Transverse colon (tissue), 4 donors: ENCODE results near the gene VTI1A.

Source experiments
- EP300 ChIP-seq: sonication (generic); formaldehyde crosslinking; IDR thresholded peaks from one replicate; pipeline ENCODE4 v1.6.1; 2017; ENCODE audit warnings: antibody characterized with exemption, low read depth
- POLR2A ChIP-seq: fragments of 450-650 bp; IDR thresholded peaks from one replicate; pipeline ENCODE4 v1.6.1; 2016; ENCODE audit warnings: antibody characterized with exemption, mild to moderate bottlenecking, moderate library complexity
- POLR2AphosphoS5 ChIP-seq, 3 donors: sonication (generic); formaldehyde crosslinking; IDR thresholded peaks; one replicate each; pipeline ENCODE4 v1.6.1; 2016; ENCODE audit warnings: antibody characterized with exemption in 3 of 3
- TF ChIP-seq, protein P1 (sequence below), 5 experiments: fragments of 200-600 bp in 3 of 5; fragments of 450-650 bp in 2 of 5; sonication (generic) in 3 of 5; IDR thresholded peaks; 1 replicate in 2 of 5; 2 replicates in 3 of 5; pipeline ENCODE4 v1.5.1; 2016 to 2017; ENCODE audit warnings: antibody characterized with exemption in 5 of 5, inconsistent platforms in 3 of 5, mild to moderate bottlenecking in 2 of 5, moderate library complexity in 1 of 5

DNA sequence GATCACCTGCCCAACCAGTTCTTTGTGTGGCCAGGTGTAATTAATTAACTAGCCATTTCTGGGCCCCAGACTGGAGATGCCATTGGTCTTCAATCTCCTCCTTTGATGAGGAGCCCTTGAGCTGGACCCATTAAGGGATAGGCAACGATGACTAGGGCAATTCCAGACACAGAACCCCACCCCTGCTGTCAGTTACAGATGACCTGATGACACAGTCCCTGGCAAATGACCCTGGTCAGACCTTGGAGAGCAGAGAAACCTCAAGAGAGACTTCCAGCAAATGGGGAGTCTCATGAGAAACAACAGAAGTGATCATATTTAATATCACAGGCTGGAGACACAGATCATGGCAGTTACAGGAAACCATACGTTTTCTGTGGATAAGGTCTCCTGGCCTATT is 401.2 kb downstream of the VTI1A start:
- TF ChIP-seq POLR2AphosphoS5 (IDR thresholded peaks at IDR 0.05) (no peak), EP300 (no peak), POLR2A (no peak)
- TF ChIP-seq, protein P1, sequence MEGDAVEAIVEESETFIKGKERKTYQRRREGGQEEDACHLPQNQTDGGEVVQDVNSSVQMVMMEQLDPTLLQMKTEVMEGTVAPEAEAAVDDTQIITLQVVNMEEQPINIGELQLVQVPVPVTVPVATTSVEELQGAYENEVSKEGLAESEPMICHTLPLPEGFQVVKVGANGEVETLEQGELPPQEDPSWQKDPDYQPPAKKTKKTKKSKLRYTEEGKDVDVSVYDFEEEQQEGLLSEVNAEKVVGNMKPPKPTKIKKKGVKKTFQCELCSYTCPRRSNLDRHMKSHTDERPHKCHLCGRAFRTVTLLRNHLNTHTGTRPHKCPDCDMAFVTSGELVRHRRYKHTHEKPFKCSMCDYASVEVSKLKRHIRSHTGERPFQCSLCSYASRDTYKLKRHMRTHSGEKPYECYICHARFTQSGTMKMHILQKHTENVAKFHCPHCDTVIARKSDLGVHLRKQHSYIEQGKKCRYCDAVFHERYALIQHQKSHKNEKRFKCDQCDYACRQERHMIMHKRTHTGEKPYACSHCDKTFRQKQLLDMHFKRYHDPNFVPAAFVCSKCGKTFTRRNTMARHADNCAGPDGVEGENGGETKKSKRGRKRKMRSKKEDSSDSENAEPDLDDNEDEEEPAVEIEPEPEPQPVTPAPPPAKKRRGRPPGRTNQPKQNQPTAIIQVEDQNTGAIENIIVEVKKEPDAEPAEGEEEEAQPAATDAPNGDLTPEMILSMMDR (IDR thresholded peaks at IDR 0.05), result no peak
